DND-41 (cell line): ENCODE results near the gene OR2A25.

Source experiments
- ATAC-seq: fragments of 200-7000 bp; cut with Tn5 transposase; 3 replicates; pipeline ENCODE4 v1.9.1; 2021; ENCODE audit warnings: low read depth; ENCODE audit not compliant: insufficient read depth
- DNase-seq: peaks from one replicate; pipeline ENCODE4 v3.0.0-alpha.2; 2020
- H2AFZ ChIP-seq: 2 replicates; pipeline ENCODE4 v1.6.0; 2012; ENCODE audit warnings: low read depth, low read length
- H3K27ac ChIP-seq: 2 replicates; pipeline ENCODE4 v1.5.1; 2012; ENCODE audit warnings: low read length, inconsistent platforms
- H3K27me3 ChIP-seq: fragments of 200-600 bp; sonication (generic); 2 replicates; pipeline ENCODE4 v1.6.0; 2012; ENCODE audit warnings: low read length, mild to moderate bottlenecking, inconsistent platforms; ENCODE audit not compliant: insufficient read depth, poor library complexity
- H3K36me3 ChIP-seq: 2 replicates; pipeline ENCODE4 v1.5.1; 2012; ENCODE audit warnings: low read length, inconsistent platforms; ENCODE audit not compliant: insufficient read depth
- H3K4me1 ChIP-seq: 2 replicates; pipeline ENCODE4 v1.5.1; 2012; ENCODE audit warnings: mild to moderate bottlenecking, low read length; ENCODE audit not compliant: insufficient read depth
- H3K4me2 ChIP-seq: 2 replicates; pipeline ENCODE4 v1.6.0; 2012; ENCODE audit warnings: mild to moderate bottlenecking, moderate library complexity, low read length, inconsistent platforms; ENCODE audit not compliant: insufficient read depth
- H3K4me3 ChIP-seq, 2 experiments: fragments of 200-600 bp in 1 of 2; shearing (Covaris generic) in 1 of 2; 2 replicates each; pipeline ENCODE4 v1.5.1; 2012 to 2016; ENCODE audit warnings: inconsistent platforms in 2 of 2, low read length in 2 of 2, mild to moderate bottlenecking in 2 of 2, low read depth in 1 of 2, moderate library complexity in 1 of 2
- H3K79me2 ChIP-seq: 2 replicates; pipeline ENCODE4 v1.6.0; 2012; ENCODE audit warnings: low read length, inconsistent platforms; ENCODE audit not compliant: insufficient read depth
- H3K9ac ChIP-seq: 2 replicates; pipeline ENCODE4 v1.6.0; 2012; ENCODE audit warnings: low read depth, mild to moderate bottlenecking, inconsistent platforms, low read length, moderate library complexity
- H3K9me3 ChIP-seq: 2 replicates; pipeline ENCODE4 v1.5.1; 2012; ENCODE audit warnings: low read length, moderate library complexity, mild to moderate bottlenecking, inconsistent platforms; ENCODE audit not compliant: insufficient read depth, severe bottlenecking
- H4K20me1 ChIP-seq: 2 replicates; pipeline ENCODE4 v1.6.0; 2012; ENCODE audit warnings: low read length; ENCODE audit not compliant: insufficient read depth
- CTCF ChIP-seq: IDR thresholded peaks from 2 replicates; pipeline ENCODE4 v1.5.1; 2012; ENCODE audit warnings: borderline replicate concordance, low read length, moderate library complexity, mild to moderate bottlenecking; ENCODE audit not compliant: poor library complexity, severe bottlenecking; ENCODE audit errors: extremely low read depth
- EZH2 ChIP-seq: IDR thresholded peaks from 3 replicates; pipeline ENCODE4 v1.6.1; 2012; ENCODE audit warnings: borderline replicate concordance, low read depth, mild to moderate bottlenecking, moderate library complexity, low read length, inconsistent platforms; ENCODE audit not compliant: severe bottlenecking

OR2A25 gene

GRCh38 chr7:144102041-144102440, 32.4 kb downstream of the OR2A25 start:
- no peak overlapping the region for H3K4me2 ChIP-seq
- no peak for TF ChIP-seq CTCF
- no peak for TF ChIP-seq EZH2
- no peak for DNase-seq
- H3K9ac ChIP-seq: no peak overlapping the region
- no peaks in the 10 kb centered on the region for H3K79me2 ChIP-seq
- no peaks in the 10 kb centered on the region for H3K9me3 ChIP-seq
- no peaks in the 10 kb centered on the region for H4K20me1 ChIP-seq
- H3K4me3 ChIP-seq: no peak overlapping the region
- no peak overlapping the region for H2AFZ ChIP-seq
- no peaks in the 10 kb centered on the region for H3K36me3 ChIP-seq
- H3K4me1 ChIP-seq: peaks cover 6% of the 10 kb centered on the region
- no peak for ATAC-seq
- H3K27ac ChIP-seq: no peak overlapping the region
- H3K27me3 ChIP-seq: no peaks in the 10 kb centered on the region

- Histone ChIP-seq H3K79me2 (no peaks in the 10 kb centered on the region), H3K9me3 (no peaks in the 10 kb centered on the region), H3K27me3 (no peaks in the 10 kb centered on the region), H2AFZ (no peak overlapping the region), H3K4me3 (no peak overlapping the region), H3K27ac (no peak overlapping the region), H3K9ac (no peak overlapping the region), H3K4me1 (peaks cover 6% of the 10 kb centered on the region), H3K4me2 (no peak overlapping the region), H4K20me1 (no peaks in the 10 kb centered on the region), H3K36me3 (no peaks in the 10 kb centered on the region)
- no peak for DNase-seq
- ATAC-seq: no peak
- no peak for TF ChIP-seq CTCF
- no peak for TF ChIP-seq EZH2
Observed at GRCh38 chr7:144105211-144105610, 35.6 kb downstream of the OR2A25 start.

GRCh38 chr7:144109283-144109682, 39.7 kb downstream of the OR2A25 start, which contains the start of gene OR2A2:
TSS of gene OR2A2 (plus strand) at chr7:144109583. CDS start at chr7:144109583, 0 bp downstream.
- ATAC-seq (no peak), DNase-seq (no peak)
- Histone ChIP-seq H3K27me3 (no peaks in the 10 kb centered on the region), H2AFZ (no peak within 1 kb of the TSS), H3K4me1 (no peaks in the 10 kb centered on the region), H3K36me3 (no peaks in the 10 kb centered on the region), H3K9me3 (no peaks in the 10 kb centered on the region), H3K27ac (no peak within 1 kb of the TSS), H3K4me2 (no peak within 1 kb of the TSS), H3K4me3 (no peak within 1 kb of the TSS), H3K9ac (no peak within 1 kb of the TSS), H3K79me2 (no peaks in the 10 kb centered on the region), H4K20me1 (no peaks in the 10 kb centered on the region)
- TF ChIP-seq EZH2 (no peak), CTCF (no peak)

- H3K4me2 ChIP-seq: no peak overlapping the region
- H4K20me1 ChIP-seq: no peaks in the 10 kb centered on the region
- no peak for DNase-seq
- no peaks in the 10 kb centered on the region for H3K79me2 ChIP-seq
- H3K4me1 ChIP-seq: no peaks in the 10 kb centered on the region
- H3K4me3 ChIP-seq: no peak overlapping the region
- ATAC-seq: no peak
- no peaks in the 10 kb centered on the region for H3K9me3 ChIP-seq
- no peaks in the 10 kb centered on the region for H3K36me3 ChIP-seq
- no peak overlapping the region for H2AFZ ChIP-seq
- no peaks in the 10 kb centered on the region for H3K27me3 ChIP-seq
- no peak for TF ChIP-seq CTCF
- no peak for TF ChIP-seq EZH2
- no peak overlapping the region for H3K9ac ChIP-seq
- no peak overlapping the region for H3K27ac ChIP-seq
Observed at GRCh38 chr7:144110272-144110671, 40.7 kb downstream of the OR2A25 start.
